WERI-Rb-1 (cell line): Measurements from ENCODE around the gene TSHZ2.

Experiments
- DNase-seq: peaks from one replicate; pipeline ENCODE4 v3.0.0-alpha.2; 2020
- H3K27ac ChIP-seq: fragments of 250-450 bp; sonication (Bioruptor Pico); 2 replicates; pipeline ENCODE4 v1.5.1; 2020; ENCODE audit warnings: mild to moderate bottlenecking, moderate library complexity
- H3K27me3 ChIP-seq: fragments of 250-450 bp; sonication (Bioruptor Pico); 2 replicates; pipeline ENCODE4 v1.5.1; 2021; ENCODE audit warnings: mild to moderate bottlenecking, low read depth, moderate library complexity; ENCODE audit not compliant: insufficient read depth, severe bottlenecking
- H3K36me3 ChIP-seq: fragments of 250-450 bp; sonication (Bioruptor Pico); 2 replicates; pipeline ENCODE4 v1.5.1; 2020; ENCODE audit warnings: mild to moderate bottlenecking, moderate library complexity
- H3K4me3 ChIP-seq: 2 replicates; pipeline ENCODE4 v1.5.1; 2011; ENCODE audit warnings: low read depth, mild to moderate bottlenecking, control low read depth, low read length
- H3K9me3 ChIP-seq: fragments of 250-450 bp; sonication (Bioruptor Pico); 2 replicates; pipeline ENCODE4 v1.5.1; 2021; ENCODE audit warnings: mild to moderate bottlenecking, moderate library complexity; ENCODE audit not compliant: severe bottlenecking
- TF ChIP-seq, protein P1 (sequence below): IDR thresholded peaks from 2 replicates; pipeline ENCODE4 v1.5.1; 2011; ENCODE audit warnings: low read depth, mild to moderate bottlenecking, control low read depth, inconsistent platforms, low read length

The TSHZ2 gene

DNA sequence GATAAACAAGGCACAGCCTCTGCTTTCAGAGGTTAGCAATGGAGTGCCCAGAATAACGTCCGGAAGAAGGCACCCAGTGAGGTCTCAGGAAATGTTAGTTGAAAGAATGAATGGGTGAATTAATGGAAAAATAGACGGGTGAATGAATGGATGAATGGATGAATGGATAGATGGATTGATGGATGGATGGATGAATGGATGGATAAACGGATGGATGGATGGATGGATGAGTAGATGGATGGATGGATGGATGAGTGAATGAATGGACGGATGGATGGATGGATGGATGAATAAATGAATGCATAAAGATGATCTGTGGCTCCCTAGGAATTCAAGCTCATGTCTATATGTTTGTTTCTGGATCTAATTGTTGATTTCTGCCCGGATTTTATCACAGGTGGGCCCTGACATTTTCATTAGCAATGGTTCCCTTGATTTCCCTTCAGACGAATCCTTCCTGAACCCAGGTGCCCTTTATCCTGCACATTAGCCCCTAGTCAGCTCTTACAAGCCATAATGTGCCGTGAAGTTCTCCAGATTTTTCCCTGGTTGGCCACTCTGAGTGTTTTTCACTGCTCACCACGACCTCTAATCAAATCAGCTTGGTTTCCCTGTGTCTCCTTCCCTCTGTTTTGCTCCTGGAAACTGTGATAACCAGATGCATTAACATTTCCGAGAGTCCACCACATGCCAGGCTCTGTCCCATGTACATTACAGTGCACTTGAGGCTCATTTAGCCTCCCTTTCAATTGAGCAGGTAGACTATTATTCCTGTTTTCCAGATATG lies 22.2 kb downstream of the TSHZ2 start:
- Histone ChIP-seq H3K4me3 (no peak overlapping the region), H3K9me3 (no peaks in the 10 kb centered on the region), H3K36me3 (no peaks in the 10 kb centered on the region), H3K27me3 (no peaks in the 10 kb centered on the region), H3K27ac (no peak overlapping the region)
- TF ChIP-seq, protein P1, sequence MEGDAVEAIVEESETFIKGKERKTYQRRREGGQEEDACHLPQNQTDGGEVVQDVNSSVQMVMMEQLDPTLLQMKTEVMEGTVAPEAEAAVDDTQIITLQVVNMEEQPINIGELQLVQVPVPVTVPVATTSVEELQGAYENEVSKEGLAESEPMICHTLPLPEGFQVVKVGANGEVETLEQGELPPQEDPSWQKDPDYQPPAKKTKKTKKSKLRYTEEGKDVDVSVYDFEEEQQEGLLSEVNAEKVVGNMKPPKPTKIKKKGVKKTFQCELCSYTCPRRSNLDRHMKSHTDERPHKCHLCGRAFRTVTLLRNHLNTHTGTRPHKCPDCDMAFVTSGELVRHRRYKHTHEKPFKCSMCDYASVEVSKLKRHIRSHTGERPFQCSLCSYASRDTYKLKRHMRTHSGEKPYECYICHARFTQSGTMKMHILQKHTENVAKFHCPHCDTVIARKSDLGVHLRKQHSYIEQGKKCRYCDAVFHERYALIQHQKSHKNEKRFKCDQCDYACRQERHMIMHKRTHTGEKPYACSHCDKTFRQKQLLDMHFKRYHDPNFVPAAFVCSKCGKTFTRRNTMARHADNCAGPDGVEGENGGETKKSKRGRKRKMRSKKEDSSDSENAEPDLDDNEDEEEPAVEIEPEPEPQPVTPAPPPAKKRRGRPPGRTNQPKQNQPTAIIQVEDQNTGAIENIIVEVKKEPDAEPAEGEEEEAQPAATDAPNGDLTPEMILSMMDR: no peak
- DNase-seq: no peak

DNA sequence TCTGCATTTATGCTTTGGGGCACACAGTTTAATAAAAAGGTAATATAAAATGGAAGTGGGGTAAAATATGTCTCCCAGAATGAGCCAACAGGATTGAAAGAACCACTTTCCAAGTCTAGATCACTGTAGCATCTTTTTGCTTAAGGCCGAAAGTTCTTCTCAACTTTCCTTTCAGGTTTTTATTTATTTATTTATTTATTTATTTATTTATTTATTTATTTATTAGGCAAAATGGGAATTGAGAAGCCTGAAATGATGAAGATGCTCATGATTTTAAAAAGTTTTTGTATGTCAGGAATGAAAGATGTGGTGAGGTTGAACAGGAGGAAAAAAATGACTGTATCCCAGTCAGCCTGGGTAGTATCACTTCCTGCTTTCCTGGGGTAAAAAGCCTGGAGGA lies 24.0 kb downstream of the TSHZ2 start:
- Histone ChIP-seq H3K27me3 (no peaks in the 10 kb centered on the region), H3K9me3 (no peaks in the 10 kb centered on the region), H3K4me3 (no peak overlapping the region), H3K27ac (no peak overlapping the region), H3K36me3 (no peaks in the 10 kb centered on the region)
- TF ChIP-seq, protein P1: no peak
- DNase-seq: no peak

DNA sequence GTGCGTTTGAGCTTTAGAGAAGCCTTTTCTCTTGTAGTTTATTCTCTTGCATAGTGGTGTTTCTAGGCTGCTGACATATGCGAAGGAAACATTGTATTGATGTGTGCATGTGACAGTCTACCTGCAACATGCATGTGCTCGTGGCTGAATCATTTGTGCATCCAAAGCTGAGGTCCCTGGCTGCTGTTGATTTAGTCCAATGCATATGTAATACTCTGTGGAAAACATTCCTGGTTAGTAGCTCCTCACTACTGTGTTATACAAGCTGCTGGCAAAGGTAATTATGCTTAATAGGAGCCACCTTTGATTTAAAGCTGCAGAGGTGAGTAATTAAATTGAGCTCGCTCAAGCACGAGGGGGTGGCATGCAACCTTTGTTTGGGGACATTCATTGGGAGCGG lies 24.5 kb downstream of the TSHZ2 start:
- Histone ChIP-seq H3K27ac (no peak overlapping the region), H3K9me3 (no peaks in the 10 kb centered on the region), H3K36me3 (no peaks in the 10 kb centered on the region), H3K4me3 (no peak overlapping the region), H3K27me3 (no peaks in the 10 kb centered on the region)
- TF ChIP-seq, protein P1: no peak
- DNase-seq: no peak

DNA sequence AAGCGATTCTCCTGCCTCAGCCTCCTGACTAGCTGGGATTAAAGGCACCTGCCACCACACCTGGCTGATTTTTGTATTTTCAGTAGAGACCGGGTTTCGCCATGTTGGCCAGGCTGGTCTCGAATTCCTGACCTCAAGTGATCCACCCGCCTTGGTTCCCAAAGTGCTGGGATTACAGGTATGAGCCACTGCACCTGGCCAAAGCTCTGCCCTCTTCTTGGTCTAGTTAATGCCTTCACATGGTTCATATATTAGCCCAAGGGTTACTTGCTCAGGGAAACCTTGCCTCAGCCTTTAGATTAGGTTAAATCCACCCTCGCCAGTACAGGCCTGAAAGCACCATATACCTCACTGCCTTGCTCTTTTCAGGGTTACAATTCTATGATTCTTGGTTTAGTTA lies 26.1 kb downstream of the TSHZ2 start:
- no peak for DNase-seq
- no peaks in the 10 kb centered on the region for H3K36me3 ChIP-seq
- H3K27ac ChIP-seq: no peak overlapping the region
- TF ChIP-seq, protein P1: no peak
- H3K27me3 ChIP-seq: no peaks in the 10 kb centered on the region
- H3K9me3 ChIP-seq: no peaks in the 10 kb centered on the region
- no peak overlapping the region for H3K4me3 ChIP-seq

DNA sequence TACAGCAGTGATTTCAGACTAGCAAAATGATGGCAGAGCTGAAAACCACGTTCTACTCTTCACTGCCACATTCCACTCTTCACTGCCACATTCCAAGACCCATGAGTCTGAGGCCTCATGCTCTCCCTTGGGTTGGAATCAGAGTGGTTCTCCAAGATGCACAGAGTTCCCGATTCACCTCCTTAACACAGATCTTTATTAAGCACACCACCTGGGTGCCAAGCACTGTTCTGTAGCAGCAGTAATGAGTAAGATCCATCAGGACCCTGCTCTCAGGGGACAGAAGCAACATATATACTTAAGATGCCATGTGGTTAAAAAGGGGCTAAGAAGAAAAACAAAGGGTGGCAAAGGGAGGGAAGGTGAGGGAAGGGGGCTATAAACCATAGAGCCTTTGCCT lies 26.9 kb downstream of the TSHZ2 start:
- no peak overlapping the region for H3K27ac ChIP-seq

More for the DNA sequence above, 26.9 kb downstream of the TSHZ2 start:
- Histone ChIP-seq H3K9me3 (no peaks in the 10 kb centered on the region), H3K36me3 (no peaks in the 10 kb centered on the region), H3K4me3 (no peak overlapping the region), H3K27me3 (no peaks in the 10 kb centered on the region)
- TF ChIP-seq, protein P1: no peak
- no peak for DNase-seq
